ENCODE measurements around the gene CTSW.

The CTSW gene

GRCh38 chr11:65856689-65857499, 22.7 kb upstream of the CTSW start:
- no peak for TF ChIP-seq CTCF (conservative IDR thresholded peaks at IDR 0.05; ENCODE audit: control insufficient read depth, insufficient read depth, low read depth, low read length)
- peak; percentile 54 for DNase-seq (ENCODE audit: low read depth)
- H3K4me3 ChIP-seq (ENCODE audit: control insufficient read depth, low read depth, low read length): peak overlapping the region; percentile 94

DNA sequence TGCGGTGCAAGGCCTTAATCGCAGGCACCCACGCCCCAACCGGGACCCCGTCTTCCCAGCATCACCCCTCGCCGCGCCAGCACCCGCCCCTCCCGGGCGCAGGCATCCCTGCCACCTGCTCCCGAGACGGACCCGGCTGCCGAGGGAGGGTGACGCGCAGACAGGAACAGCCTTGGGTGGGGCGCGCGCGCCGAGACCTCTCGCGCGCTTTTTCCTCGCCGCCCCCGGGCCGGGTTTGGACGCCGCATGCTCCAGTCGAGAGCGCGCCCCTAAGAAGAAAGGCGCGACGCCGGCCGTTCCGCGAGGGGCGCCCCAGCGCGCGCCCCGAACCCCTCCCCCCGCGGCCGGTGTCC, 22.2 kb upstream of the CTSW start:
- no peak for TF ChIP-seq CTCF (conservative IDR thresholded peaks at IDR 0.05; ENCODE audit: control insufficient read depth, insufficient read depth, low read depth, low read length)
- no peak for DNase-seq (ENCODE audit: low read depth)
- peak overlapping the region; percentile 94 for H3K4me3 ChIP-seq (ENCODE audit: control insufficient read depth, low read depth, low read length)

DNA sequence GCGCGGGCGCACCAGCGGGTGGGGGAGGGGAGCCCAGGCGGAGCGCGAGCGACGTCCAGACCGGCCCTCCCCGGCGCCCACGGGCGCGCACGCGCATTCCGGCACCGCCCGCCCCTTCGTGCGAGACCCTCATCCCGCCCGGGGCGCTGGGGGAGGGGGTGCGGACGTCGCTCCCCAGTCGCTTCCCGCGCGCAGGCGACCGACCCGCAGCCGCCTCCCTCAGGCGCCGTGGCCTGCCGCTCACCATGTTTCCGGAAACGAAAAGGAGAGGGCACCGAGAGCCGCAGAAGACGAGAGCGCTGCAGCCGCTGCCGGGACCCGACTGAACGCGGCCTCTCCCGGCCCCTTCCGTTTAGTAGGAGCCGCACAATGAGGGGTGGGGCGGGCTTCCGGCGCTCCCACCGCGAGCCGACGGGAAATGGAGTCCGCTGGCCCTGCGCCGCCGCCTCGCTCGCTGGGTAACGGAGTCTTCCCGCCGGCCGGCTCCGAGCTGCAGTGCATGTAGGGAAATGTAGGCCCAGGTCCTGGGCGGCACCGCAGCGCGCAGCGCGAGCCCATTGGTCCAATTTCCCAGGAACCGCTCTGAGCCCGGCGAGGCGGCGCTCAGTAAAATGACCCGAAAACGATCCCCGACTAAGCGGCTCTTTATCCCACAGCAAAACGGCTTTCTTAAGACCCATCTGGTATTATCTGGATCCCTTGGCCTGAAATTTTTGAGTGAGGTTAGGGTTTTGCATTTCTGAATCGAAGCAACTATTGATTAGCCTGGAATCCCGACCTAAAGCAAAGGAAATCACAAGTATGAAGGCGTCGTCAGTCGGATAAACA, 21.6 kb upstream of the CTSW start, which contains the start of gene CFL1:
CFL1 (minus strand) TSS at position 328 of the 828 bp plus-strand sequence; CDS start at position 247, 81 bp downstream.
- DNase-seq (ENCODE audit: low read depth): peak; percentile 95
- peak within 1 kb of the TSS; percentile 94 for H3K4me3 ChIP-seq (ENCODE audit: control insufficient read depth, low read depth, low read length)
- TF ChIP-seq CTCF (conservative IDR thresholded peaks at IDR 0.05; ENCODE audit: control insufficient read depth, insufficient read depth, low read depth, low read length): no peak

DNA sequence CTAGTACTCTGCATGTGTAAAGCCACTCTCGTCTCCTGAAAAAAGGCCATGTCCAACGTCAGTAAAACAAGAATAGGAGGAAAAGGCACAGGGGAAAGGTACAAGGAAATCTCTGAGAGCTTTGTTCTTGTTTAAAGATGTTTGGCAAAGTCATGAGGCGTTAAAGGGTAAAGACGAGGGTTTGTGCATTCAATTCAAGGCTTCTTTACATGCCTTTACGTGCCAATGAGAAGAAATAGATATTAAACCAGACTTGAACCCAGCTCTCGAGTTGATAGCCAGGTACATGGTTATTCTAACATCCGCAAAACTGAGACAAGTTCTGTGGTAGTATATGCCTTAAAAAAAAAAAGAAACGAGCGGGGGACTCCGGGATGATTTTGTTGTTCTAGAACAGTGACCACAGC, 21.0 kb upstream of the CTSW start:
- H3K4me3 ChIP-seq (ENCODE audit: control insufficient read depth, low read depth, low read length): peak overlapping the region; percentile 66
- TF ChIP-seq CTCF (conservative IDR thresholded peaks at IDR 0.05; ENCODE audit: control insufficient read depth, insufficient read depth, low read depth, low read length): no peak
- DNase-seq (ENCODE audit: low read depth): no peak

GRCh38 chr11:65859095-65859811, 20.4 kb upstream of the CTSW start:
- peak overlapping the region; percentile 90 for H3K4me3 ChIP-seq (ENCODE audit: control insufficient read depth, low read depth, low read length)
- TF ChIP-seq CTCF (conservative IDR thresholded peaks at IDR 0.05; ENCODE audit: control insufficient read depth, insufficient read depth, low read depth, low read length): peak; percentile 0
- DNase-seq (ENCODE audit: low read depth): peak; percentile 94

DNA sequence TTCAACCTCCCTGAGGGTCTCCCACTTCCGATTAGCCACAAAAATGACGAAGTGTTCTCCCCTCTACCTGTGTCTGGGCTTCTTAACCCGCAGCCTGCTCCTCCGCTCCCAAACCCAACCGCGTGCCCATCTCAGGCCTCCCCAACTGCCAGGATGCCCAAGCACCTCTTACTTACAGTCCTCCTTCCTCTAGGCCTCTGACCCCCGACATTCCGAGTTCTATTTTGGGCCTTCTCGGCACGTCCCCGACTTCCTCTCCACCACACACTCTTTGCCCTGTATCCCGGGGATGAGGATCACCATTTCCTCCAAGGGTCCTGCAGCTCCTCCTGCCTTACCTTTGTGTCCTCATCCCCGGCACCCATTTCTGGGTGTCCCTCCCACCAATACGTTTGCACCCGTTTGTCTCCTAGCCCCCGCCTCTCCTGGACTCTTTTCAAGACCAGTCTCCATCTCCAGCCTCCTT, 19.8 kb upstream of the CTSW start:
- TF ChIP-seq CTCF (conservative IDR thresholded peaks at IDR 0.05; ENCODE audit: control insufficient read depth, insufficient read depth, low read depth, low read length): no peak
- peak overlapping the region; percentile 90 for H3K4me3 ChIP-seq (ENCODE audit: control insufficient read depth, low read depth, low read length)
- peak; percentile 34 for DNase-seq (ENCODE audit: low read depth)
